ENCODE measurements around the gene PAK3.
A peak's percentile ranks its signal among the peaks of the same experiment; 100 is the strongest.

Gene PAK3

DNA sequence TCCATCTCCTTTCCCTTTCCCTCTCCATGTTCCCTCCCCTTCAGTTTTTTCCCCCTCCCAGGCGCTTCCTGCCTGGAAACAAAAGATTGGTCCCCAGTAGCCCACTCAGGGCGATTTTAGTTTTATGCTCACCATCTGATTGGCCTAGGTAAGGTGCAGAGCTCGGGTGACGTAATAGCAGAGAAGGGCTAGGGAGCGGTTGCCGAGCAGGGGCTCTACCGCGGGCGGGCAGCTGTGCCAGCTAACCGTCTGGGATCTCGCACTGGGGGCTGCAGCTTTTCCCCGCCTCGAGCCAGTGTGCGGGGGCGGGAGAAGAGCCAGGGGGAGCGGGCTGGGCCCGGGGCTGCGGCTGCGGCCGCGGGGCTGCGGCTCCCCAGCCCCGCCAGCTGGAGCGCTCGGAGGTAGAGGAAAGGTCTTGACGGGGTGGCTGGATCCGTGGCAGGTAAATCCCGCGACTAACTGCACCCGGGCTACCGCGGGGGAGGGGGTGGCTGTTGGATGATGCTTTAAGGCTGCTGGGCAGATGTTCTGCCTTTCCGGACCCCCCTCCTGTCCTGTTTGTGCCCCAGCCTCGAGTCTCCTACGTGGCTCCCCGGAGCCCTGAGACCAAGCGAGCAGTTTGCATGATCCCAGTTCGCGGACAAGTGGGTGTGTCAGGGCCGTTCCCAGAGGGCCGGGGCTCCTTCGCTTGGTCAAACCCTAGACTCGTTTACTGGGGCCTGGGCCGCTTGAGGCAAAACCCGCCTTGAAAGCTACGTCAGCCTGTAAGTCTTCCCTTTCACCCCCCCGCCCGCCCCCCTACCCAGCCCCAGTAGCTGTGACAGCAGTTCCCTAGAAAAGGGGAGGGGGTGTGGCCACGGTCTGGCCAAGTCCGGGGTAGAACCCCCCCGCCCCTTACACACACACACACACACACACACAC is at the start of gene PAK3:
PAK3 (plus strand) TSS at position 218 of the 922 bp plus-strand sequence. CDS start 26,913 bp downstream, outside the sequence.
- DNase-seq (ENCODE audit: low read depth) = peak; percentile 79

DNA sequence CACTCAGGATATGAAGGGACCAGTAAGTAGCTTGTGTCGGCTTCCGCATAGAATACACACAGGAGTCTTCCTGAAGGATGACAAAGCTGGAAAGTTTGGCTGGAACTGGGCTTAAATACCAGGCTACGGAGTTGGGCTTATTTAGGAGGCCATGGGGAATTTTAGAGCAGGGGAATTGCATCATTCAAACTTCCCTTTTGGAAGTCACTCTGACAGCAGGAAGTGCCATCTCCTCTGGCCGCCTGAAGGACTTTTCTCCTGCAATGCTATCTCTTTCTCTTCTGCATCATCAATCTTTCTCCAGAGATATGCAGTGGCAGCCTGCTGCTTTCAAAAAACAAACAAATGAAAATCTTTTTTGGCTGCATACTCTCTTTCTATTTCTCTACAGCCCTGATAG is 48.4 kb upstream of the PAK3 start:
- DNase-seq (ENCODE audit: low read depth) = no peak

DNA sequence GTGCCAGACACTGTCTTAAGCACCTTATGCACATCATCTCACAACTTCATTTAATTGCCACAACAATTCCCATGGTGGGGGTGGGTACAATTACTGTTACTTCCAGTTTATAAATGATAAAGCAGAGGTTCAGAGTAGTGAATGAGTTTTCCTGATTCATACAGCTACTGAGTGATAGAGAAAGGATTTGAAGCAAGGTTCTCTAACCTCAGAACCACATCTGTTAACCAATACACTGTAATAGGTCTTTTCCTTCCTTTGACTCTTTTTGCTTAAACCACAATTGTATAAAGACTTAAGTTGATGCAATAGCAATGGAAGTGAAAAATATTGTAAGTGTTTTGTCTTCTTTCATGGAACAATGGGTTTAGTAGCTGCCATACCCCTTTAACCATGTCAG is 43.5 kb upstream of the PAK3 start:
- peak; percentile 21 for DNase-seq (ENCODE audit: low read depth)

DNA sequence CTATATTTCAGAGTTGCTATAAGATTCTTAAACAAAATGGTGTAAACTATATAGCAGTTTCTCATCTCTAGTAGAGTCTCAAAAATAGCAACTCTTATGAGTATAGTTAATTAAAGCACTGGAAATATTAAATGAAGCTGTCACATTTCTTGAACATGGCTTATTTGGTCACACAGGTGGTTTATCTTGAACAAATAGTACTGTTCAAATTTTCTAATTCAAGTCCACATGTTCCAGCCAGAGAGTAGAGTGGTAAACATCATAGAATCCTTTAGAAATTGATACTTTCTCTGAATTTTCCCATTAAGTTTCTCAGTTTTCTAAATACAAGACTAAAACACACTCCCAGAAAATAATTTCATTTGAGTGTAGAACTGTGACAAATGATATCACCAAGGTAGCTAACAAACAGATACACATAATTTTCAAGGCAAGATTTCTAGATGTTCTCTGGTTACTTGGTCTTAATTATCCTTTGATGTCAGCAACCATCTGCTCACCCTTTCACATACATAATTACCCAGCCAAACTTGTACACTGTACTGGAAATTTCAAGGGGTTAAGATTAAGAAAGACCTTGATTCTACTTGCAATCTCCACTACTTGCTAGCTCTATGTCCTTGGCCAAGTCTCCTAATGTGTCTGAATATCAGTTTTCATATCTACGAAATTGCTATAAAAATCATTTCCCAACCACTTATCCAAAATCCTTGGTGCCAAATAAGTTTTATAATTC is 24.3 kb upstream of the PAK3 start:
- DNase-seq (ENCODE audit: low read depth) = no peak

DNA sequence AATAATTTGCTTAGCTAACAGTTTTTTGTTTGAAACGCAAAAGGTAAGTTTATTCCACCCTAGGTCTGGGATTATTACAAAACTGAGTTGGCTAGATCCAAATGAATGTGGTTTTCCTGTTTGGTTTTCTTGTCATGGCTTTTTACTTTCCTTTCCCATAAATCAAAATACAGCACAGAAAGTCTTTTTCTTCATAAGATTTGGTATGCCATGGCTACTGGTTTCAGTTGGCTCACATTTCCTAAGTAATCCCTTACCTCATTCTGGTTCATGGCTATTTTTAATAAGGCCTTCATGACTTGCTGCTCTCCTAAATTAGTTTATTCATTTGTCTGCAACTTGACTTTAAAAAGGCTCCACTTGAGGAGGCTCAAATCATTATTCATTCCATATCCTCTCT is 12.9 kb upstream of the PAK3 start:
- peak; percentile 70 for DNase-seq (ENCODE audit: low read depth)

DNA sequence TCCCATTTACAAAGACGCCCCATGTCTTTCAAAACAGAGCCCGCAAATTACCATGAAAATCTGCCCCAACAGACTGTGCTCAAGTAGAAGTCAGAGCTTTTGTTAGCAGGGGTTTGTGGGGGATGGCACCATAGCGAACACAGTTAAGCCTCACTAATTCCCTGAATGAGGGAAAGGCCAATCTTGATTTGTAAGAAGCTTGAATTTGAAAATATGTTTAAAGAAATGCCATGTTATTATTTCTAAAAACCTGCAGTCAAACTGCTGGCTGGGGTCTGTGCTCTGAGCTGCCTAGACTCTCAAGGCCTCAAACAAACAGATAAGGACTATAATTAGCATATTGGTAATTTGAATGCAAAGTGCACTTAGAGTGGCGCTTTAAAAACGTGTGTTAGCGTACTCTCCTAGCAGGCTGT is 9.4 kb upstream of the PAK3 start:
- no peak for DNase-seq (ENCODE audit: low read depth)

DNA sequence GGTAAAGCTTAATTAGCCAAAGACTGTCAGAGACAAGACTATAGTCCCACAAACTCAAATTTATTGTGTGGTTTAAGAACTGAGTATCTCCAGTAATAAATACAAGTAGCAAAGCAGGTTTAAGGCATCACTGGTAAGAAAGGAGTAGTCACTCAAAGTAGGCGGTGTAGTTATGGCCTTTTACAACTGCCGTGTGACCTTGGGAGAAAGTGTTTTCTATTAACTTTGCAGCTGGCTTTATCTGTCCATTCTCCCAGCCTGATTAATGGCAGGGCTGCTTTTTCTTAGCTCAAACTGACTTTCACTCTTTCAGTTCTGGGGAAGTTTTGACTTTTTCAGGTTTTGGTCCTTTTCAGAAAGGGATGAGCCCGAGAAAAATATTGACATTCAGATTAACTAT is 7.4 kb upstream of the PAK3 start:
- peak; percentile 10 for DNase-seq (ENCODE audit: low read depth)

DNA sequence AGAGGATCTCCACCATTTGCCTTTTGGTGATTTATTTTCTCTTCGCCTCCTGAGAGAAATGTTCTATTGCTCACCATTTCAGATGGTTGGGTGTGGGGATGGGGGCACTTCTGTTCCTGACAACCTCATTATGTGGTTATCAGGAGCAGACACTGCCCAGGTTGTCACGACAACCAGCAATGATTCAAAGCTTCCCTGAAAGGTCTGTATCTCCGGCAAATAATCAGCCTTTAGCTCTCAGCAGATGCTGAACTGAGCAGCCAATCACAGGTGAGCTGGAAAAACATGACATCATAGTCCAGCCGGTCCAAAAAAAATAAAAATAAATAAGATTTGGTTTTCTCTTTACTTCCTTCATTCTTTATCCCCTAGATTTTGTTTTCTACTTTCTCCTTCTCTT is 5.5 kb upstream of the PAK3 start:
- DNase-seq (ENCODE audit: low read depth) = no peak

DNA sequence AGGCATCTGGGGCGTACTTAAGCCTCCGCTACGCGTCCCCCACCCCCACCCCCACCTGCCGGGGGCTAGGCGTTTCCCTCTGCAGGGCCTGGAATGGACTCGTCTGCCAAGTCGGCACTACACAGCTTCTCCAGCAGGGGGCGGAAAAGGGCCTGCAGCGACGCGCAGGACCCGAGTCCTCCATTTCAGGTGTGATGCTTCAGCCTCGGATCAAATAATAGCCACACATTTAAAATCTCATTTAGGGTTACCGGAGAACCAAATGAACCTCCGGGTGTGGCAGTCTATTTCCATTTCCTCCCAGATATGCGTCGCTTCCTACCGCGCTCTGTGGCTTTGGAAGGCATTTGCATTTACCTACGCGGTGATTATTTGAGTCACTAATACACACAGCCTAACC is 2.9 kb downstream of the PAK3 start:
- DNase-seq (ENCODE audit: low read depth) = peak; percentile 19

DNA sequence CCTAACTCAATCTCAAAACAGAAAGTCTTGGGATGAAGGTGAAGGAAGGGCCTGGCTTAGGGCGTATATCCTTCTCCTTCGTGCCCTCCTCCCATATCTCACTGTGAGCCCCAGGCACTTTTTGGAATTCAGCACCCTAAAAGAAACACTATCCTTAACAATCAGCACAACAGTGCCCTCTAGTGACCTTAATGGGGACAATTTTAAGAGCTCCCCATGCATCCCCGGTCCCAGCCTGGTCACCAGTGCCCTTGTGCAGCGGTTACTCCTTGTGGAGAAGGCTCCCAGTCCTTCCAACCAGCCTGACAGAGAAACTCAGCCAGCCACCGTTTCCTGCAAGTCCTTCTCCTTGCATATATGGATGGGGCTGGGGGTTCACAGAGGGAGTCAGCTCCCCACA is 4.2 kb downstream of the PAK3 start:
- DNase-seq (ENCODE audit: low read depth) = peak; percentile 9

DNA sequence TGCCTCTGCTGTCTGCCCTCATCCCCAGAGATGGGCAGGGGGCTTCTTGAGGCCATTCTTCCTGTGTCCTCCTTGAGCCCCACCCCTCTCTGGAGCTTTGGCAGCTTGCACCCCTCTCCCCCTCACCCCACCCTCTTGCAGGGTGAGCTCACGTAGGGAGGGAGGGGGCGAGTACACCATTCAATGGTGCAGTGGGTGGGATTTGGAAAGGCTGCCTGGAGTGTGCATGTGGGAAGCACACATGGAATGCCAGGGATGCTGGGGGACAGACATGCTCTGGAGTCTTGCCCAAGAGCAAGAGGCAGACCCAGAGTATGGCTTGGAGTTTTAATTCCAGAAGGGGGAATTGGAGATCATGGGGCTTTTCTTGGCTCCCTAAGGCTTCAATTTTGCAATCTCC is 5.6 kb downstream of the PAK3 start:
- DNase-seq (ENCODE audit: low read depth) = peak; percentile 17

DNA sequence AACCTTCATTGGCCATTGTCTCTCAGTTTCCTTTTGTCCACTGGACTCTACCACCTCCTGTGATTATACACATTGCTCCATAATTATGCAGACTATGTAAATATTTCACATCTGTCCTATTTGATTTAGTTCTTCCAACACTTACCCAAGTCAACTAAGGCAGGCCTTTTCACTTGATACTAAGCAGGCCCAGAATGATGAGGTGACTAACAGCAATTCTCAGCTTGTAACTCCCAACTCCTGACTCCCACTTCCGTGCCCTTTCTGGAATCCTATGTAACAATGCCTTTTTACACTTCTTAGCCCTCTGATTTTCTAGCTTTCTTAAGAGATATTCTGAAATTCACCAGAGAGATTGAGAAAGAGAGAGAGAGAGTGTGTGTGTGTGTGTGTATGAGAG is 6.6 kb downstream of the PAK3 start:
- peak; percentile 89 for DNase-seq (ENCODE audit: low read depth)

DNA sequence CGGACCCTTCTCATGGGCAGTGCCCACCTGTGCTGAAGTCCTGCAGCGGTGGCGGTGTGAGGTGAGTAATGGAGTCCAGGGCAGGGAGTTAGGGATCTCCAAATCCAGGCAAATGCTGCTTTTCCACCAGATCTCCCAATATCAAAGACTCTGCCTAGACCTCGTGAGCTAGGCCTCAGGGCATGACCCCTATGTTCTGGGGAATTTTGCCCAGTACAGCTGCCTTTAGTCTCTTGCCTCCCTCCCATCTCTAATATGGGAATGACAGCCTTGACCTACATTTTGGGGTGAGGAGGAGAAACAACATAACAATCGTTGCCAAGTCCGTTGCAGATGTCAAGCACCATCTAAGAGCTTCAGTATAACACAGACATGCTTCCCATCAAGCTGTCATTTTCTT is 7.3 kb downstream of the PAK3 start:
- DNase-seq (ENCODE audit: low read depth) = peak; percentile 33

DNA sequence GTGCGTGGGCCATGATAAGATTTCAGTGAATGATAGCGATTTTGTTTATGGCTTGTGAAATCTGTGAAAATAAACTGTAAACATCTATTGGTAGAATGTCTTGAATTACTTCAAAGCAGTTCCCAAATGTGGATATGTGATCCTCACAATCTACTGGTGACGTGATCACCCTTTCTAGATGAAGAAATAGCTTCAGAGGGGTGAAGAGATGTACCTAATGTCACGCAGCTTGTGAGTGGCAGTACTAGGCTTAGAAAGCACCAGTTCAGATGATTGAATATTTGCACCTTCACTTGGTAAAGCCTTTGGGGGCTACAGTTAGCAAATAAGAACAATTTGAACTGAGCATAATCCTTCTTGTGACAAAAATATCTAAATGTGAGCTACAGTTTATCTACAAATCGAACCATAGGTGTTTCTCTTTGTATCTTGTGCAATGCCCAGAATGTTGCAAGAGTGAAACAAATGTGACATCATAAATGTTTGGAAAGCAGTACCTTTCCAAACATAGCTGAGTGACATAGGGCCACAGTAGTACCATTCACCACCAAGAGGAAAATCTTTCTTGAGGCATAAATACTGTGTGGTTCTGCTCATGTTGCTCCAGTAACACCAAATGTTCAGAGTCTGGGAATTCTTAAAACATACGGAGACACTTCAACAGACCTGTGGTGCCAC is 14.2 kb downstream of the PAK3 start:
- DNase-seq (ENCODE audit: low read depth) = no peak

DNA sequence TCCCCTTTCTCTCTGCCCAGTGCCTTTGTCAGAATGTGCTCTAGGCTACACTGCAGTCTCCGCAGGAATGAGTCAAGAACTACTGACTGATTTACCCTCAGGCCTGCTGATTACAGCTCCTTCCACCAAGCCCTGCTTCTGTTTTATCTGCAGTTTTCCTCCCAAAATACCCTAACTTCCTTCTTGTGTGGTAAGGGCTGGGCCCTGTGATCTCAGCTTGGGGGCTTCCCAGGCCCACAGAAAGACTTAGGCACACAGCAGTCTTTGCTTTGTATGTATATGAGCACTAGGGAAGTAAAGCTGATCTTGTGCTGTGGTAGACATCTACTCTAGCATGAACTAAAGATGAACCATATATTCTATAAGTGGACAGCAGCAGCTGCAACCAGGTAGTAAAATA is 18.8 kb downstream of the PAK3 start:
- no peak for DNase-seq (ENCODE audit: low read depth)

DNA sequence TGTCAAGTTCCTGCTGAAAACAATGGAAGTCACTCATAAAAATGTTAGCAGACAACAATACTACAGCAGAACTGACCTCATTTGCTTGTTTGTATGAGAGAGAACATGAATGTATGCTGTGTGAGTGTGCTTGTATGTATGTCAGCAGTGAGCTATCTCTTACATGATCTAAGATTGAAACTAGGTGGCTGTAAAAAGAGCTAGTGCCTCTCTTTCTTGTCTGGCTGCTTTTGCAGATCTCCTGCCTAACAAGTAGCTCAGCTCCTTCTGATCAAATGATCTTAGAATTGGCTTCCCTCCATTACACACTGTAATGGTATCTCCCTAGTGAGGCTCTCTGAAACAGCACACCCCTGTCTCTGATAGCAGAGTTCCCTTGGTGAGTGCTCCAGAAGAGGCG is 20.7 kb downstream of the PAK3 start:
- DNase-seq (ENCODE audit: low read depth) = no peak

DNA sequence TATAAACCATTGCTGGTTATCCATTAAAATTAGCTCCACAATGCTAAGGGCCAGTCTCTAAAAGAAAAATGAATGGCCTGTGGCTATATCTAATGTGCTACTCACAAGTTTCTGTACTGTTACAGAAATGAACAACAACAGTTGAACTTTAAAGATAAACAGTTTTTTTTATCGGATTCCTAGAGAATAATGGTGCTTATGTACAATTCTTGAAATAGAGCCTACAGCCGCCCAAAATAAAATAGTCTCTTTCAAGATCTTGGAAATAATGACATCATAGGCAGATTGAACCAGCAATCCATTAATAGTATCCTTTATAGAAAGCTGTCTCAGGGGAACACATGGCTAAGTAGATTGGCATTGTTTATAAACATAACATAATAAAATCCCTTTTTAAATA is 23.4 kb downstream of the PAK3 start:
- DNase-seq (ENCODE audit: low read depth) = no peak

DNA sequence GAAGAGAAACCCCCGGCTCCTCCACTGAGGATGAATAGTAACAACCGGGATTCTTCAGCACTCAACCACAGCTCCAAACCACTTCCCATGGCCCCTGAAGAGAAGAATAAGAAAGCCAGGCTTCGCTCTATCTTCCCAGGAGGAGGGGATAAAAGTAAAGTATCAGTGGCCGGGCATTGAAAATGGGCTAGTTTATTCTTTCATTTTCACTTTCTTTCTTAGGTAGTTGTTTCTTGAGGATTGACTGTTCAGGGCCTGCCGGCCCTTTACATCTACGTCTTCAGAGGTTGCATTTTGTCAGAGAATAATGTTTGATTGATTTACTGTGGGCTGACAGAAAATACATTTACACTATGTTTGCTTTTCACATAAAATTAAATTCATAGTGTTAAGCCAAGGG is 27.1 kb downstream of the PAK3 start:
- DNase-seq (ENCODE audit: low read depth) = no peak

DNA sequence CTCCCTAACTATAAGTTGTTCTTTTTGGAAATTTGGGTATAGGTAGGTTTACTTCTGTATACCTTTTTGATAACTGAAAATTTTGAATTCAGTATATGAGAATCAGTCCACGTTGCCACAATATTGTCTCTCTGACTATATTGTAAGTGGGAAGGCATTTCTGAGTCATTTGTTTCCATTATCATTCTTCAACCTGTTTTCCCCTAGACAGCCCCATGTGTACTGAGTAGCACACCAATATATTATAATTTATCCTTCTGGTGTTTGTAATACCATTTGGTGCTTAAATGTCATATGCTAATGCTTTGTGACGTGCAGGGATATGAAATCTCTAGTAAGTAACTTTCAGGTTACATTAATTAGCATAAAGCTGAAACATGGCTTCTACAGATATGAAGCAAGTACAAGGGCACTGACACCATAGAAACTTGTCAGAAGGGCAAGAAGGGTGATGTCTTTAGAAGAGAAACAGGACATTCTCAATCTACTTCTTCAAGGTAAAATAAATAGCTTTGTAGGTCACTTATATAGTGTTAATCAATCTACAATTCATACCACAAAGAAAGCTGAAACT is 27.7 kb downstream of the PAK3 start:
- no peak for DNase-seq (ENCODE audit: low read depth)

DNA sequence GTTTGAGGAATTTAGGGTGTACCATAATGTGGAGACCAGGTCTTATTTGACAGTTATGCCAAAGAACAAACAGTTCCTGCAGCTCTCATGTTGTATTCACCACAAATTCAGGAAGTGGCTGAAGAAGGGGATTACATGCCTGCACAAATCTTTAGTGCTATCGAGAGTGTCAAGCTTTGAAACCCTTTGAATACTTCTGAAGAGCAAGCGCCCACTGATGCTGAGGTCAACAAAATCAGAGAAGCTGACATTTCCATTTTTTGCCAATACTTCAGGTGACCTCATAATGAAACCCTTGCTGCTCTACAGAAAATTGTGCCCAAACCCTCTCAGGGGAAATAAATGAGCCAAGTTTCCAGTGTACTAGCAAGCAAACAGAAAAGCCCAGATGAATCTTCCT is 28.4 kb downstream of the PAK3 start:
- no peak for DNase-seq (ENCODE audit: low read depth)

DNA sequence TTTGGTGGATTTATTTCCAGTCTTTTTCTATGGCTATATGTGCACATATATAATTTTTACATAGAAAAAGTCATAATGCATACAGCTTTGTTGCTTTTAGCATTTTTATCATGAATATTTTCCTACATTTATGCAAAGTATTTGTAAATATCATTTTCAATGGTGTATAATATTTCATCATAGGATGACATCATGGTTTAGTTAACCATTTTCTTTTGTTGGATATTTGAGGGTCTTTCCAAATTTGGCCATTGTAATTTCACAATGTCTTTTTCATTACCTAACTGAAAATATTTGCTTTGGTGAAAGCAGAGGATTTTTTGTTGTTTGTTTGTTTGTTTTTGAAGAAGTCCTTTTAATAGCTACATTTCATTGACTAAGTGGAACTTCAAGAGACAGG is 31.0 kb downstream of the PAK3 start:
- DNase-seq (ENCODE audit: low read depth) = no peak

DNA sequence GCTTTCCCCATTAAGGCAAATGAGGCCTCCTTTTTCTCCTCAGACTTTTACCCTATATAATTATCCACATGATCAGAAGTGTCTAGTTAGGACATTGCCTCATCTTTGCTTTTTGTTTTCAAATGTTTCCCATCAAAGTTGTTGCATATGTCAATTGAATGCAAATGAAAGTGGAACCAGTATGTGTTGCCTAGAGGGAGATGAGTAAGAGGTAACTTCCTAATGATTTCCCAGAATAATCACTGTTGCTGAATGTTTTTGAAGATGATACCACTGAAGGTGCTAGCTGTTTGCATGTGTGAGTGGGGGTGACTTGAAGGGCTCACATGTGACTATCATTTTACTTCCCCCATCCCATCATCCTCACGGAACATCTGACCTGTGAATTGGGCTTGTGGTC is 33.9 kb downstream of the PAK3 start:
- DNase-seq (ENCODE audit: low read depth) = no peak
